T-helper 22 cell (primary cell): ENCODE results near the gene MINDY4.

Experiments
- DNase-seq: peaks from one replicate; pipeline ENCODE4 v3.0.0-alpha.2; 2020; ENCODE audit warnings: low read depth

The MINDY4 gene

DNA sequence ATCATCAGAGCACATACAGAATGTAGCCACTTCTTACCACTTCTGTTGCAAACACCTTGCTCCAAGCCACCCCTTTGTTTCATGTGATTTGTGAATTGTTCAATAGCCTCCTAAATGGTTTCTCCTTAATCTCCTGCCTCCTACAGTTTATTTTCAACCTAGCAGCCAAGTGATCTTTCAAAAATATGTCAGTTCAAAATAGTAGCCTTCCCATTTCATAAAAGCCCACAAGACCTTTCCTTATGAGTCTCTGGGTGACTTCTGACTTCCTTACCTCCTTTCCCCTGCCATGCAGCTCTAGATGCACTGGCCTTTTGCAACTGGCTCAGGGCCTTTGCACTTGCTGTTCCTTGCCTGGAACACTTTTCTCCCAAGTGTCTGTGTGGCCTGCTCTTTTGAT is 4.8 kb downstream of the MINDY4 start:
- DNase-seq, result no peak

DNA sequence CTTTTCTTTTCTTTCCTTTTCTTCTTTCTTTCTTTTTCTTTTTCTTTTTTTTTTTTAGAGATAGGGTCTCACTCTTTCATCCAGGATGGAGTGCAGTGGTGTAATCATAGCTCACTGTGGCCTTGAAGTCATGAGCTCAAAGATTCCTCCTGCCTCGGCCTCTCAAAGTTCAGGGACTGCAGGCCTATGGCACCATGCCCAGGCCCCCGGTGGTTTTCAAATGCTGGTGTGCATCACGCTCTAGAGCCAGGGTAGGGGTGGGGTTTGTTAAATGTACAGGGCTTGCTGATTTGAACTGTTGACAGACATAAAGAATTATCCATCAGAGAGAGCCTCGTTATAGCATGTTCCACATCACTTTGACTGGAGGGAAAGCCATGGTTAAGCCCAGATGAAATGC is 5.8 kb downstream of the MINDY4 start:
- no peak for DNase-seq

DNA sequence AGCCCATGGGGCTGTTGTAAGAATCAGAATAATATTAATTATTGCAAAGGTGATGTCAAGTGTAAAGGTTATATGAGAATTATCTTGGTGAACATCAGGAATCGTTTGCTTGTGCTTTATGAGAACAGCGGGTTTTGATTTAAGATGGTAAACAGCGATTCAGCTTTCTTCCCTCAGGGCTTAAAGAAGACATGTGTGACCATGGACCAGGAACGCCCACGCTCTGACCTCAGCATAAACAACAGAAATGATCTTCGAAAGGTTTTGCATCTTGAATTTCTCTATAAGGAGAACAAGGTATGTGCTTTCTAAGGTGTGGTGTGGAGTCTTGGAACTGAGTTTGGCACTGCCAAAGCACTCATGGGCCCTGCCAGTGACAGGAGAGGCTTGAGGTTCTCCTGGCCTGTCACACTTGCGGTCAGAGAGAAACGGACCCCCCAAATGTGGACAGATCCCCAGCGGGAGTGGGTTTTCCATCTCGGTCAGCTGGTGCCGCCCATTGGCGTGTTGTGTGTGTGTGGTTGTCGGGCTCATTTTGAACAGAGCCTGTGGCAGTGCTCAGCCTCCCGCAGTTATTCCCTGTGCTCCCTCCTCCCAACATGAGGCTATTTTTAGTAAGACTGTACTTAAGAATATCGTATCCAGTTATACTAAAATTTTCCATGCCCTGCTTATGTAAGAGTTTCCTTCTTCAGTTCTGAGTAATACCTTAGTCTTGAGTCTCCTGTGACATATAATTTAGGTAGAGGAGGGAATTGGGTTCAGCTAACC is 7.2 kb downstream of the MINDY4 start:
- no peak for DNase-seq

DNA sequence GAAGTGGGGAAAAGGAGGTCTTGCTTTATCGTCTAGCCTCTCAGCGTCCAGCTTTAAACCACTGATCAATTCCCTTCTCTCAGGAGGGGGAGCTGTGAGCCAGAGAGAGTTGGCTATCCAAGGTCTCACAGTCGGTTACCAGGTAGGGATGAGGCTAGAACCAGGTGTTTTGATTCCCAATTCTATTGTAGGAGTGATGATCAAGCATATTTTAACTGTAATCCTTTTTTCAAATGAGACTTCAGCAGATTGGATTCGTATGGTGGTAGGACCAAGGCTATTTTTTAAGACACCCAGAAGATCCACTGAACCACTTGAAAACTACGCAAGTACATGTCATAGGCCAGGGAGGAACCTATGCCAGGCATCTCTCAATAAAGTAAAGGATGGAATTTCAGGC is 8.4 kb downstream of the MINDY4 start:
- DNase-seq, result no peak

DNA sequence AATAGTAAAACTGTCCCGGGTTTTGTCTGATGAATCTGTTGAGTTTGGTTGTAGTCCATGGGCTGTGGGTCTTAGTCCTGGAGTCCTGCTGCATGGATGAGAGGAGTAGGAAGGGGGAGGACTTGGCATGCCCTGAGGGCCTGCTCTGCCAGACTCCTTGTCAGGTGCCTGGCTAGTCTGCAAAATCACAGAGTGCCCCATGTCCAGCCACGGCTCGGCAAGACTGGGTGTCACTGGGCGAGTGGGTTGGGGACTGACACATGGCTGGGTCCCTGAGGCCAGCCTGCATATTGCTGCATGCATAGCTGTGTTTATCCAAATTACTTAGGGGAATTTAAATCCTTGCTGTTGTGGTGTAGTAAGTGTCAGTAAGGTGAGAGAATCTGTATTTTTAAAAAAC is 9.7 kb downstream of the MINDY4 start:
- DNase-seq, result no peak

DNA sequence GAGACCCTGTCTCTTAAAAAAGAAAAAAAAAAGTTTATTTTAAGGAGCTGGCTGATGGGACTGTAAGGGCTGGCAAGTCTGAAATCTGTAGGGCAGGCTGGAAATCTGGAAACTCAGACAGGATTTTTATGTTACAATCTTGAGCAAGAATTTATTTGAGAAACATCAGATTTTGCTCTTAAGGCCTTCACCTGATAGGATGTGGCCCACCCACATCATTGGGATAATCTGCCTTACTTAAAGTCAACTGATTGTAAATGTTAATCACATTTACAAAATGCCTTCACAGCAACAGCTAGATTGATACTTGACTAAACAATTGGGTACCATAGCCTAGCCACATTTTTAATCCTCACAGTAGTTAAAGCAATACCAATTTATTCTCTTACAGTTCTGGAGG is 11.5 kb downstream of the MINDY4 start:
- DNase-seq, result no peak

DNA sequence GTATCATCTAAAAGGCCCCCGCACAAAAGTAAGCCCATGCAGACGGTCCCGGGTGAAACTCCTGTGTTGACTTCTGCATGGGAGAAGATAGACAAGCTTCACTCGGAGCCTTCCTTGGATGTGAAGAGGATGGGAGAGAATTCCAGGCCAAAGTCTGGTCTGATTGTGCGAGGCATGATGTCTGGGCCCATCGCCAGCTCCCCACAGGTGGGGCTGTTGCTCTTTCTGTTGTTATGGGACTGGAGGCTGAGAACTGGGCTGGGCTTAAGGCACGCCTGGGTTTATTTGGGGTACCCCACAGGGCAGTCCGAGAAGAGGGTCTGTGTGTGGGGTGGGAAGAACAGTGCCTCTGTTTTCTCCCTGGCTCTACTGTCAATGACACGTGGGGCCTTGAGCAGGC is 14.6 kb downstream of the MINDY4 start:
- DNase-seq, result no peak

DNA sequence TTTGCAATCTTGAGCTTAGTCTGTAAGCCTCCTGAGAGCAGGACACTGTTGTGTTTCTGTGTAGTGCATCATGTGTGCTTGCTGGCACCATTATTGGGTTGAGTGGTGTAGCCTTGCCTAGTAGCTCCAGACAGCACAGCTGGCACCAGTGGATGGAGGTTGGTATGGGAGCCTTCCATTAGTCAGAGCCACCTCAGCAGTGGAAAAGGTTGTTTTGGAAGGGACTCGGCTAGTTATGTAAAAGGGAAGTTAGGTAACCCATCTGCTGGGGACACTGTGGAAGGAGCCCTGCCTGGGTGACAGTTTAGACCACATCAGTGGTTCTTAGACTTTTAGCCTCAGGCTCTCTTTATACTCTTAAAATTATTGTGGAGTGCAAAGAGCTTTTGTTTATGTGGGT is 16.3 kb downstream of the MINDY4 start:
- no peak for DNase-seq

DNA sequence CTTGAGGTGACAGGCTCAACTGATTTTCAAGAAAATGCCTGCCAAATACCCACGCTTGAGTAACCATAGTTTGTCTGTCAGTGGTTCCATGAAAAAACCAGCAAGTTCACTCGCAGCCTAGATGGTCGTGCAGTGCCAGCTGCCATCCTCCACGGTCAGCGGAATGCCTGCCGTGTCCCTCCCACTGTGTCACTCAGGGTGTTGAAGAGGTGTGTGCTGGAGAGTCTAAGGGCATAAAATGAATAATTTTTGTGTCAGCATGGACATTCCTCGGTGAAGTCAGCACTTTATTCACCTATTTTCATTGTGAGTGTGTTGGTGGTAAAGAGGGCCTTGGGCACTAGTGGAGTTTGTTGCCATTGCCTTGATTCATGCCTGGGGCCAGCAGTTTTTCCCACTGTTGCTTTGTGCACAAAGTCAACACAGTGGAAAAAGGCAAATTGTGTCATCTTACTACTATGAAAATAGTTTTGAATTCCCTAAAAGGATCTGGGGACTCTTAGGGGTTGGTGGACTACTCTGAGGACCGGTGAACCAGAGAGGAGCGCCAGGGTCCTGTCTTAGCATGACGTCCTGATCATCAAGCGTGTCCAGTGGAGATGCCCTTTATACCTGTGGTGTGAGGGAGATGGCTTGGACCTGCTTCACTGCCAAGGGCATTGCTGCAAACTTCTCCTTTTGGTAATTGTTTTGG is 17.6 kb downstream of the MINDY4 start:
- no peak for DNase-seq

DNA sequence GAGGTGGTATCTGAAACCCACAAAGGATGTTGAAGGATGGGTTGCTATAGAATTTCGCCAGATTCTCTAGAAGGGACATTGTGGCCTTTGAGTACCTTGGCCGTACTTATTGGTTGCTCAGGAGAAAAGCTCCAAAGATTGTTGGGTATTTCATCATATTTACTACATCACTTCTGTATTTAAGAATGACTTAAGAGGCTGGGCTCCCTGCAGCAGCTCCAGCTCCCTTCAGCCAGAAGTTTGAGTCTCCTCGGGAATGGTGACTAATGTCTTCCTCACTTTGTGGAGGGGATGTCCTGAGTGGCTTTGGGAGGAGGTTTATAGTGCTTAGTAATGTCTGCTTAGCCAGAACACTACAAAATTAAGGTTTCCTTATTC is 18.1 kb downstream of the MINDY4 start:
- no peak for DNase-seq

DNA sequence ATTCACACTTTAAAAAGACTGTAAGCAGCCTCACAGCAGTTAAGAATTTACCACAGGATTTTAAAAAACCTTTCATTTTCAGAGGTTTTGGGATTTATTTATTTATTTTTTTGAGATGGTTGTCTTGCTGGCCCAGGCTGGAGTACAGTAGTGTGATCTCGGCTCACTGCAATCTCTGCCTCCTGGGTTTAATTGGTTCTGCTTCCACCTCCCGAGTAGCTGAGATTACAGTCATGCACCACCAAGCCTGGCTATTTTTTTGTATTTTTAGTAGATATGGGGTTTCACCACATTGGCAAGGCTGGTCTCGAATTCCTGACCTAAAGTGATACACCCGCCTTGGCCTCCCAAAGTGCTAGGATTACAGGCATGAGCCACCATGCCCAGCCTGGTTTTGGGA is 19.1 kb downstream of the MINDY4 start:
- no peak for DNase-seq

DNA sequence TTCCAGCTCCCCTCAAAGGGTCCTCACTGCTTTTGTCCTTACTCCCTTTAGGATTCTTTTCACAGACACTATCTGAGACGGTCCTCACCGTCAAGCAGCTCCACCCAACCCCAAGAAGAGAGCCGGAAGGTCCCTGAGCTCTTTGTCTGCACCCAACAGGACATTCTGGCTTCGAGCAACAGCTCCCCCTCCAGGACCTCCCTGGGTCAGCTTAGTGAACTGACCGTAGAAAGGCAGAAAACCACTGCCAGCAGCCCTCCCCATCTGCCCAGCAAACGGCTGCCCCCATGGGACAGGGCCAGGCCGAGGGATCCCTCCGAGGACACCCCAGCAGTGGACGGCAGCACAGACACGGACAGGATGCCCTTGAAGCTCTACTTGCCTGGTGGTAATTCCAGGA is 19.9 kb downstream of the MINDY4 start:
- DNase-seq, result no peak

DNA sequence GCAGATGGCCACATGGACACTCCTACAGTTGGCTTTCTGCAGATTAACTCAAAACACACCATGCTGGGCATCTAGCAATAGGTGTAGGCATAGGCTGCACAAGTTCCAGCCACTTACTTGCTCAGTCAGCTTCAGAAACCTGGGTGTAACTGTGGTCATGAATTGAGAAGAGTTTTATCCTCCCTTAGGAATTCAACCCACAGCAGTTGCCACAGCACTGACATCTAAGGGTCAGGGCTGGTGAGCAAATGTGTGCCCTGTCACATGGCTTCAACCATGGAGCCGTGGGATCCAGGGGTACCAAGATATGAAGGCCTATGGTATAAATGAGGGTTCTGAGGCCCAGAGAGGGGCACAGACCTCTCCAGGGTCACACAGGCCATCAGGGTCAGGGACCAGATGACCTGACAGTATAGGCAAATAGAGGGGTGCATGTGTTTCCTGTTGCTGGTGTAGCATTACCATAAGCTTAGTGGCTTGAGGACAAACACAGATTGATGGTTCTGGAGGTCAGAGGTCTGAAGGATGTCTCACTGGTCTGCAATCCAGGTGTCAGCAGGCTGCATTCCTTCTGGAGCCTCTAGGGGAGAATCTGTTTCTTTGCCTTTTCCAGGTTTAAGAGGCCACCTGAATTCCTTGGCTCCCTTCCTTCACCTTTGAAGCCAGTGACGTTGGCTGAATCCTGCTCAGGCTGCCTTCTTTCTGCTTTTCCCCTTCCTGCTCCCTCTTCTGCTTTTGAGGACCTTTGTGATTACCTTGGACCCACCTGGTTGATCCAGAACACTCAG is 24.1 kb downstream of the MINDY4 start:
- DNase-seq, result no peak

DNA sequence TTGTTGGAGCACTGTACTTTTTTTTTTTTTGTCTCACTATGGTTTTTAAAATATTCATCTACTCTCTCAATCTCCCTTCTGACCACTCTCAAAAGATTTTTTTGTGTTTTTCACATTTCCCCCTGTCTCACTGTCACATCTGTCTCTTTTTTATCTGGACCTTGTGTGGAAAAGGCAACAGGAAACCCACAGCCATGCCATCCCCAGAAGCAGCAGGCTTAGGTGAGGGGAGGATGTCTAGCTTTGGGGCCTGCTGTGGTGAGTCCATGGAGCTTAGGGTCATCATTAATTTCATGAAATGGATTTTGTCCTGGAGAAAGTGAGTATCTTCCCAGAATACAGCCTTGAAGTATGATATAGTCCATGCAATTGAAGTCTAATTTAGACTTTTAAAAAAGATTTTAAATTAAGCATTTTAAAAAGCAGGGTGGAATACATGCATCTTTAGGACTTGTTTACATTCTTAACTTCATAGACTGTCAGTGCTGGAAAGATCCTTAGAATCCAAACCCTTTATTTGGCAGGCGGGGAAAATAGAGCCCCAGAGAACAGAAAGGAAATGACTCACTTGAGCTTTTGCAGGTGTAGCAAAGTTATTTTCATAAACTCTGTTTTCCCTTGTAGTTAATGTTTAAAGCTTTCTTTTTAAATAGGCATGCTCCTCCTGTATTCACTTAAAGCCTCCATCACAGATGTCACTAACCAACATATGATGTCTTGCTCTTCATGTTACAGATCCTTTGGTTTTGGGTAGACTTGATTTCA is 25.1 kb downstream of the MINDY4 start:
- DNase-seq, result no peak

DNA sequence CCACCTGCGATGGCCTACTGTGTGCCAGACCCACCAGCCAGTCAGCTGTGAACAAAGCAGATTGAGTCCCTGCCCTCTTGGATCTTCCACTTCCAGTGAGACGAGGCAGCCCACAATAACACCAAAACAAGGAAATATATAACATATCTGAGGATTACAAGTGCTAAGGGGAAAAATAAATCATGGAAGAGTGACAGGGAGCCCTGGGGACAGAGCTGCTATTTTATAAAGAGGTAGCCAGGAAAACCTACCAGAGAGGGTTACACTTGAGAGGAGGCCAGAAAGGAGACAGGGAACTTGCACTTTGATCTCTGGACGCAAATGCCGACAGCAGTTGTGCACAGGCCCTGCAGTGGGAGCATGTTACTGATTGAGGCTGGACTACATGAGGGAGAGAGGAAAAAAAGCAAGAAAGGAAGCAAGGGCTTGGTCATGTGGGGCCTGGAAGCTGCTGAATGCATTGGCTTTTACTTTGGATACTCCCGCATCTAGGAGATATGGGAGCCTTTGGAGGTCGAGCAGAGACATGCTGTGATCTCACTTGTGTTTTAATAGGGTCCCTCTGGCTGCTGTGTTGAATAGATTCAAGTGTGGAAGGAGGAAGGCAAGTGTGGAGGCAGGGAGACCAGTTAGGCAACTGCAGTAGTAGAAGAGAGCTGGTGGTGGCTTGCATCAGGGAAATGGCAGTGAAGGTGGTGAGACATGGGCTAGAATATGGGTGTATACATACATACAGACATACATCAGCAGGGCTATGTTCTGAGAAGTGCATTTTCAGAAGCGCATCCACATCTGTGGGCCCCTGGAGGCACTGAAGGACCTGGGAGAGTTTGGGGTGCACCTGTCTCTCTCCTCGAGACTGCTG is 26.2 kb downstream of the MINDY4 start:
- no peak for DNase-seq

DNA sequence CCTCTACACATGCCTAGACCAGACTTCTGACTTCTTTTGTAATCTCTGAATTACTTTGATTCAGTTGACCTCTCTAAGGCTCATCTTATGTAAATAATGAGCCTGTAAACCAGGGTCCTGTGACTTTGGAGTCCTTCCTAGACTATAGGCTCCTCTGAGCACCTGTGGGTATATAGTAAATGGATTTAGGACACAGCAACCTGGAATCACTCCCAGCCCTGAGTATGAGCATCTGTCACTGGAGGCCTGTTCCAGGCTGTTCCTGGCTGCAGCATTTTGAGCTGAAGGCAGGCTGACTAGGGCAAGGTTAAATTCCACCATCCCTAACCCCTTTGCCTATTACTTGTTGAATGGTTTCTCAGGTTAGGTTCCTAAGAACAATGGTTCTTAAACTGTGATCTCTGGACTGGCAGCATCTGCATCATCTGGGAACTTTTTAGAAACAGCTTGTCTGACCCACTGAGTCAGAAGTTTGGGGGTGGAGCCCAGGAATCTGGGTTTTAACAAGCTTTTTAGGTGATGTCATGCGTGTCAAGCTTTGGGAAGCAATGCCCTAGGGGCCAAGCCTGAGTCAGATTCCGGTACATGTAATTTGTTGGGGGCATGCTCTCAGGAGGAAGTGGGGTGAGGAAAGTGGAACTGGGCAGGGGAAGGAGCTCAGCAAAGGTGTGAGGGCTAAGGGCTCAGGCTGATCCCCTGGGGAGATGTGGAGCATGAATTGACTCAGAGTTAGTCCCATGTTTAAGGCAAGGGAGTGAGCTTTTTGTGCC is 28.2 kb downstream of the MINDY4 start:
- no peak for DNase-seq

DNA sequence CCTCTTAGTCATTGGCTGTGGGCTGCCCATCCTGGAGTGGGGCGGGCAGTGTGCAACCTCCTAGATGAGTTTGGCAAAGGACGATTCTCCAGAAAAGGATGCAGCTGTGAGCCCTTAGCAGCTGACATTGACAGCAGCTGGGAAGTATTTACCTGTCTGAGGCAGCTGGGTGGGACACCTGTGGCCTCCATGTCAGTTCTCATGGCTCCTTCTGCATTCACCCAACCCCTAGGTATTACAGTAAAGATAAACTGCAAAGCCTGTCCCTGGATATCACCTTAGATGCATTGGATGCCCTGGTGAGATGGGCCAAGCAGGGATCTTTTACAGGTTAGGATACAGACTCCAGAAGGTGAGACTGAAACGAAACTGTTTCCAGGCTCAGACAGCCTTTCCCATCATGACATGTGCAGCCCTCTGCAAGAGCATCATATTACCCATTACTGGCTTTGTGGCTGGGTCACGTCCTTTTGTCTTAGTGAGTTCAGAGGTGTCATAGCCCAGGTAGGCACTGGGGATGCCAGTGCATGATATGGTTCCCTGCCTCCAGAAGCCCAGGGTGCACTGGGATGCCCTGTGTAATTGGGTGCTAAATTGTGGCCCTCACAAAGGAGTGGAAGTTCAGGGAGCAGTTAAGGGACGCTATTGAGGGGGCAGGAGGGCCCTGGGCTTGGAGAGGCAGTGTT is 28.9 kb downstream of the MINDY4 start:
- no peak for DNase-seq

DNA sequence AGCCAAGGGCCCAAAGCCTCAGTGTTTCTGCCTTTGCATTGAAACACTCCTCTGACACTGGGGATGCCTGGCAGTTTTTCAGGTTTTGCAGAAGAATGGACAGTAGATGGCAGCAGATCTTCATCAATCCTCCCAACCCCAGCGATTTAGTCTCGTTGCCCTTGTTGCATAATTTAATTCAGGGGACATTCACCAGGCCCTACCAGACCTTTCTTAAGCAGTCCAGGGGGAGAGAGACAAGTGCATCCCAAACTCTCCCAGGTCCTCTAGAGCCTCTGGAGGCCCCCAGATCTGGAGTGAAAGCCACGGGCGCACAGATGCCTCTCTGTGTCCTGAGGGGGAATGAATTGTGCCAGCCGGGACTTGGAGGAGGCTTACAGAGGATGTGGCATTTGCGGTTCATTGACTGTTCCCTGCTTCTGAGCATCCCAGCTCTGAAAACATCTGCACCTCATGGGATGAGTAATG is 29.6 kb downstream of the MINDY4 start:
- no peak for DNase-seq

DNA sequence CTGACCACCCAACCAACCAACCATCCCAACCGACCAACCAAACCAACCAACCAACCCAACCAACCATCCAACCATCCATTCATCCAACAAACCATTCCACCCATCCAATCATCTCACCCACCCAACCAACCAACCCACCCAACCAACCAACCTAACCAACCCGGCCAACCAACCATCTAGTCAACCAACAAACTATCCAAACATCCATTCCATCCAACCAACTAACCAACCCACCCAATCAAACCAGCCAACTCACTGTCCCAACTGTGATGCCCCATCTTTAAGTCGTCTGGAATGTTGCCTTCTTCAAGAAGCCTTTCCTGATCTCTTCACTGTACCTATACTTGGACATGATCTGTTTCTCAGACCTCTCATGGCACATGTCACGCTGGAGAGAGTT is 31.6 kb downstream of the MINDY4 start:
- no peak for DNase-seq

DNA sequence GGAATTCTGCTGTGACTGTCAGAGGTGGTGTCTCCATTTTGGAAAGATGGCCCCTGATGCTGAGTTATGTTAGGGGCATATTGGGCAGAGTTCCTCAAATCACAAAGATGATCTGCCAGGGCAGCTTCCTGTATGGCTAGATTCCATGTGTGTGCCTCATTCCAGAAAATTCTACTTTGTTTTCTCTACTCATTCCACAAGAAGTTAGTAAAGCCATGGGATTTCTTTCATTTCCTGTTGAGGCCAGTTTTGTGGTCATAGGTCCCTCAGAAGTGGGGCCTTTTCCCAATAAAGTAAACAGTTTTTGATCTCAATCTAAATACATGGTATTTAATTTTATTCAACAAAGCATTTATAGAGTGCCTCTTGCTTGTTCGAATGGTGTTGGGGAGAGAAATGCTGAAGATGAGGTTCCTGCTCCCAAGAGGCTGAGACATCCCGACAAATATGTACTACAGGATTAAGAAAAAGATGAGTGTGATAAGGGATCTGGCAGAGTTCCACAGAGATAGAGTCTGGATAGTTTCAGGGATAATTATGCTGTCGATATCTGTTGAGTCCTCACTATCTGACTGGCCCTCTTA is 33.0 kb downstream of the MINDY4 start:
- DNase-seq, result no peak
